ENCODE results near the gene SLC25A48.

DNA sequence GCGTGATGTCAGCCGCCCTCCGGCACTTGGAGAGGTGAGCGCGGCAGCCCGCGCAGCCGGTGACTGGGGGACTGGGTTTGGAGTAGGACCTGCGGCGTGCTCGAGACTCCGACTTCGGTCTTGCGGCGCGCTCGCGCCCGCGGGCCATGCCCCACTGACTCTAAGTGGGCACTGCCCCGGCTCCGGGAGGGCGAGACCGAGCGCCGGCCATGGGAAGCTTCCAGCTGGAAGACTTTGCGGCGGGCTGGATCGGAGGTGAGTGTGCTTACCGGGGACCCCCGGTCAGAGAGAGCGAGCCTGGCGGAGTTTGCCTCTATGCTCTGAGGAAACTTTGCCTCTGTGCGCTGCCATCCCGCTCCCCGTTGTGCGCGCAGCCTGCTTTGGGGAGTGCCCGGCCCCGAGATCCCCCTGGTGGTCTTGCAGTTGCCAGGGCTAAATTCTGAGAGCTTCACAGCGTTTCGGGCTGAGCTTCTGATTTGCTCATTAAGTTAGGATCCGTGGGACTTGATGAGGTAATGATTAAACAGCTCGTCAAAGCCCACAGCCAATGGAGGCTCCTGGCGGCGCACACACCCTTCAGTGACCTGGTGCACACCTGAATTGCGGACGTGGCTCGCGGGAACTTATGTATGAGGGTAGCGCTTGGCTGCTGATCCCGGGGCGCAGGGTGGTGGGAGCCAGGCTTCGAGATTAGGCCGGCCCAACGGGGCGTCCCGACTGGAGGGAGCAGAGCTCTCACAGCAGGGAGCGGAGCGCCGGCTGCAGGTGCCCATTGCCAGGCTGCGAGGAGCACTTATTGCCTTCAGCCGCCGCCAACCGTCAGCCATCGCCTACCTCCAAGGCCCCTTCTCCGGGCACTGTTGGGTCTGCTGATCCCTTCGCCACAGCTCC is at the start of gene SLC25A48:
- TF ChIP-seq, protein P1, sequence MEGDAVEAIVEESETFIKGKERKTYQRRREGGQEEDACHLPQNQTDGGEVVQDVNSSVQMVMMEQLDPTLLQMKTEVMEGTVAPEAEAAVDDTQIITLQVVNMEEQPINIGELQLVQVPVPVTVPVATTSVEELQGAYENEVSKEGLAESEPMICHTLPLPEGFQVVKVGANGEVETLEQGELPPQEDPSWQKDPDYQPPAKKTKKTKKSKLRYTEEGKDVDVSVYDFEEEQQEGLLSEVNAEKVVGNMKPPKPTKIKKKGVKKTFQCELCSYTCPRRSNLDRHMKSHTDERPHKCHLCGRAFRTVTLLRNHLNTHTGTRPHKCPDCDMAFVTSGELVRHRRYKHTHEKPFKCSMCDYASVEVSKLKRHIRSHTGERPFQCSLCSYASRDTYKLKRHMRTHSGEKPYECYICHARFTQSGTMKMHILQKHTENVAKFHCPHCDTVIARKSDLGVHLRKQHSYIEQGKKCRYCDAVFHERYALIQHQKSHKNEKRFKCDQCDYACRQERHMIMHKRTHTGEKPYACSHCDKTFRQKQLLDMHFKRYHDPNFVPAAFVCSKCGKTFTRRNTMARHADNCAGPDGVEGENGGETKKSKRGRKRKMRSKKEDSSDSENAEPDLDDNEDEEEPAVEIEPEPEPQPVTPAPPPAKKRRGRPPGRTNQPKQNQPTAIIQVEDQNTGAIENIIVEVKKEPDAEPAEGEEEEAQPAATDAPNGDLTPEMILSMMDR (IDR thresholded peaks at IDR 0.05) = peak in 2 of 3 experiments; percentile 1 to 51
- TF ChIP-seq POLR2A (IDR thresholded peaks at IDR 0.05) = no peak
